Breast epithelium (tissue), 4 donors: ENCODE results near the gene NR6A1. TPM values are rescaled to one million over a fixed set of nuclear protein-coding genes. Genes with fewer than 3 reads are reported as not detected.

Experiments
- DNase-seq, 2 donors: peaks; one replicate each; pipeline ENCODE4 v3.0.0-alpha.2; 2019; ENCODE audit warnings: low spot score in 2 of 2
- H3K27ac ChIP-seq, 2 donors: fragments of 200-600 bp; sonication (generic) in 1 of 2; one replicate each; pipeline ENCODE4 v1.5.1; 2016 to 2019; ENCODE audit warnings: mild to moderate bottlenecking in 1 of 2
- H3K27me3 ChIP-seq, 2 donors: fragments of 200-600 bp; sonication (generic) in 1 of 2; one replicate each; pipeline versions ENCODE4 v1.5.1 to v1.6.0; 2017 to 2019; ENCODE audit warnings: control low read depth in 1 of 2, mild to moderate bottlenecking in 1 of 2
- H3K36me3 ChIP-seq: fragments of 200-600 bp; one replicate; pipeline ENCODE4 v1.5.1; 2019
- H3K4me1 ChIP-seq, 2 donors: fragments of 200-600 bp; sonication (generic); one replicate each; pipeline ENCODE4 v1.5.1; 2016 to 2019; ENCODE audit warnings: control low read depth in 1 of 2
- H3K4me3 ChIP-seq, 3 donors: fragments of 200-600 bp; sonication (generic); 1 replicate in 2 of 3; 2 replicates in 1 of 3; pipeline ENCODE4 v1.5.1; 2016 to 2019; ENCODE audit warnings: mild to moderate bottlenecking in 3 of 3, moderate library complexity in 2 of 3
- H3K9me3 ChIP-seq, 2 donors: fragments of 200-600 bp; sonication (generic) in 1 of 2; one replicate each; pipeline ENCODE4 v1.5.1; 2016 to 2019; ENCODE audit warnings: control low read depth in 1 of 2
- CTCF ChIP-seq, 3 donors: fragments of 450-650 bp; IDR thresholded peaks; one replicate each; pipeline ENCODE4 v1.5.1; 2016 to 2017; ENCODE audit warnings: antibody characterized with exemption in 3 of 3, mild to moderate bottlenecking in 3 of 3, moderate library complexity in 3 of 3
- POLR2A ChIP-seq: fragments of 450-650 bp; IDR thresholded peaks from one replicate; pipeline ENCODE4 v1.6.1; 2016; ENCODE audit warnings: antibody characterized with exemption, mild to moderate bottlenecking, moderate library complexity
- POLR2AphosphoS5 ChIP-seq, 3 donors: sonication (generic); formaldehyde crosslinking; IDR thresholded peaks; one replicate each; pipeline ENCODE4 v1.6.1; 2017; ENCODE audit warnings: antibody characterized with exemption in 3 of 3
- intact Hi-C: fragments of 100-400 bp; cut with DNase I; formaldehyde crosslinking; loops from one replicate; pipeline ENCODE4 v1.15.1; 2023; ENCODE audit warnings: low total_unique reads
- total RNA-seq, 3 donors: library from RNA; depleted of rRNA; stranded (reverse); fragments of >200 nt; gene quantifications; one replicate each; pipeline ENCODE4 v1.1.0, GENCODE V29; 2016

The NR6A1 gene
- total RNA-seq, 3 donors from 2014 or later, result 1.3 to 5.3 (median 3.9) TPM

DNA sequence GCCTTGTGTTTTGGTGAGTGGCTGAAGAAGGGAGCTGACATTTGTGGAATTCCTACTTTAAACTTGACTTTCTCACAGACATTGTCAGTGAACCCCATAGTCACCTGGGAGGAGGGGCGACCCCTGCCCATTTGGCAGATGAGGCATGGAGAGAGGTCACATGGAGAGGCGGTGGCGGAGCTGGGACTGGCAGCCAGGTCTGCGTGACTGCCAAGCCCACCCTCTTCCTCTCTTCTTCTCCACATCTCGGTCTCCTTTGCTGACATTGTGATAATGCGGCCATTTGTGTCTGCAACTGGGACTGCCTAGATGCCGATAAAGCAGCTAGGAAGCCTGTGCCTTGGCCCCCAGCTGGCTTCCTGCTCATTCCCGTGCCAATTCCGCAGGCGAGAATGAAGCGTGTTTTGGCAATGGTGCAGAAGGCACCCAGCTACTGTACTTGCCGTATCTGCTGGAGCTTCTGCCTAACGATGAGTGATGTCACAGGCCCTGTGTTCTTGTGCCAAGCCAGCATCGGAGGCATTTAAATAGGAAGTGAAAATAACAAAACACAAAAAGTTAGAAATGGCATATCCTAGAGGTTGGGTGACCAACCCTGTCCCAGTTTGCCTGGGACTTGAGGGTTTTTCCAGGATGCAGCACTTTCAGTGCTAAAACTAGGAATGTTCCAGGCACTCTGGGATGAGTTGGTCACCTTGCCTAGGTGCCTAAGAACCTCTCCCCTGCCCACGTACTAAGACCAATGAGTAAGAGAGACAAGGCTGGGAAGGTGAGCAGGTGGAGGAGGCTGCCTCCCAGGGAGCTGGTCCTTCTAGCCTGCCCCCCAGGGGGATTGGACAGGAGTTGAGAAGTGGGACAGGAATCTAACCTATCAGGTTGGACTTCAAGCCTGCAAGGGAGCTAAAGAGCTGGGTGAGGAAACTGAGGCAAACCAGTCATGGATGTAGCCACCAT is 29.5 kb upstream of the NR6A1 start:
- intact Hi-C loops, result no loop called here
- Histone ChIP-seq H3K4me1 (peaks cover 0 to 5% of the 10 kb centered on the region in 2 donors), H3K4me3 (peak overlapping the region in 1 of 3 donors; percentile 33), H3K9me3 (no peaks in the 10 kb centered on the region), H3K36me3 (no peaks in the 10 kb centered on the region), H3K27me3 (no peaks in the 10 kb centered on the region), H3K27ac (peak overlapping the region in 1 of 2 donors; percentile 14)
- no peak for DNase-seq
- TF ChIP-seq POLR2AphosphoS5 (IDR thresholded peaks at IDR 0.05) (no peak), POLR2A (no peak), CTCF (IDR thresholded peaks at IDR 0.05) (no peak)

GRCh38 chr9:124799274-124800006 is 28.3 kb upstream of the NR6A1 start:
- intact Hi-C loops, result no loop called here
- no peak overlapping the region for H3K27ac ChIP-seq
- TF ChIP-seq POLR2A, result no peak
- TF ChIP-seq CTCF (IDR thresholded peaks at IDR 0.05), result no peak
- no peak for TF ChIP-seq POLR2AphosphoS5 (IDR thresholded peaks at IDR 0.05)
- H3K4me3 ChIP-seq, result no peak overlapping the region
- no peaks in the 10 kb centered on the region for H3K27me3 ChIP-seq
- no peaks in the 10 kb centered on the region for H3K36me3 ChIP-seq
- H3K9me3 ChIP-seq, result no peaks in the 10 kb centered on the region
- no peak for DNase-seq
- peaks cover 0 to 5% of the 10 kb centered on the region in 2 donors for H3K4me1 ChIP-seq

DNA sequence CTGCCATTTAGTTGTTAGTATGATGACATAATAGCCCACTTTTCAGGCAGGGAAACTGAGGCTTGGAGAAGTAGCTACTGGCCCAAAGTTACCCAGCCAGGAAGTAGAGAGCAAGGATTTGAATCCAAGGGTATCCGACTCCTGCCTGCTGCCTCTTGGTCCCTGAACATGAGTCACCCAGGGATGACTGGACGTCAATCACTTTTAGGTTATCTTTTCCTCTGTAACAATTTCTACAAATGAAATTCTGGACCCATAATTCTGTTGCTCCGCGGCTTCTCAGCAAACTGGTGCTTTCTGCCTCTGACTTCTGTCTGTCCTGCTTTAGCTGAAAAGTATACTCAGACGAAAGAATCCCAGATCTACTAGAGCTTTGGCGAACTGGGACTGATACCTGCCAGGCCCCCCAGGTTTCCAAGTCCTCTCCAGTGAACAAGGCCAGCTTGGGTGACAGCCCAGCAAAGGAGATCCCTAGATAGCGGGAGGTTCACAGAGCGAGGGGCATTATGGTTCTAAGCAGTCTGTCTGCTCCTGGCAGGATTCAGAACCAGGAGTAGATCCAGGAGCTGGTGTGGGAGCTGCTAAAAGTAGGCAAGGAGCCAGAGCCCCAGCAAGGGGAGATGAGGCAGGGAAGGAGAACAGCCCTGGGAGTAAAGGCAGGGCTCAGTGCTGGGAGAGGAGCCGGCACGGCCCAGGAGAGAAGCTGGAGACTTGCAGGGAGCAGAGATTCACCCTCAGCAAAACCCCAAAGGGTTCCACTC is 26.4 kb upstream of the NR6A1 start:
- no peak for DNase-seq
- Histone ChIP-seq H3K27me3 (no peaks in the 10 kb centered on the region), H3K4me1 (peaks cover 0 to 5% of the 10 kb centered on the region in 2 donors), H3K4me3 (no peak overlapping the region), H3K36me3 (no peaks in the 10 kb centered on the region), H3K27ac (peak overlapping the region; percentile 21 to 74), H3K9me3 (no peaks in the 10 kb centered on the region)
- TF ChIP-seq CTCF (IDR thresholded peaks at IDR 0.05) (no peak), POLR2AphosphoS5 (IDR thresholded peaks at IDR 0.05) (no peak), POLR2A (no peak)
- intact Hi-C loops, result no loop called here

GRCh38 chr9:124795881-124796431 is 24.8 kb upstream of the NR6A1 start:
- H3K4me1 ChIP-seq, result peaks cover 0 to 5% of the 10 kb centered on the region in 2 donors
- no peak overlapping the region for H3K4me3 ChIP-seq
- H3K27me3 ChIP-seq, result no peaks in the 10 kb centered on the region
- intact Hi-C loops, result no loop called here
- H3K9me3 ChIP-seq, result no peaks in the 10 kb centered on the region
- TF ChIP-seq POLR2A (no peak), CTCF (IDR thresholded peaks at IDR 0.05) (no peak), POLR2AphosphoS5 (IDR thresholded peaks at IDR 0.05) (peak in 1 of 3 donors; percentile 25)
- peak overlapping the region; percentile 25 to 74 for H3K27ac ChIP-seq
- no peak for DNase-seq
- no peaks in the 10 kb centered on the region for H3K36me3 ChIP-seq
